Endodermal cell (in vitro differentiated cells): ENCODE measurements around the gene COMMD9. TPM values are rescaled to one million over a fixed set of nuclear protein-coding genes. Genes with fewer than 3 reads are reported as not detected.

ENCODE experiments used
- DNase-seq: peaks from one replicate; pipeline ENCODE4 v3.0.0-alpha.2; 2017
- H3K27ac ChIP-seq: 2 replicates; pipeline ENCODE4 v1.5.1; 2013; ENCODE audit warnings: mild to moderate bottlenecking, low read depth, low read length, moderate library complexity
- H3K27me3 ChIP-seq: 2 replicates; pipeline ENCODE4 v1.6.1; 2013; ENCODE audit warnings: mild to moderate bottlenecking, low read length, moderate library complexity; ENCODE audit not compliant: insufficient read depth, control insufficient read depth, poor library complexity, severe bottlenecking
- H3K36me3 ChIP-seq: 2 replicates; pipeline ENCODE4 v1.7.0; 2013; ENCODE audit warnings: mild to moderate bottlenecking, low read length, moderate library complexity; ENCODE audit not compliant: control insufficient read depth, insufficient read depth
- H3K4me1 ChIP-seq: one replicate; pipeline ENCODE4 v1.7.0; 2013; ENCODE audit warnings: low read length; ENCODE audit not compliant: control insufficient read depth, insufficient read depth
- H3K4me3 ChIP-seq: 2 replicates; pipeline ENCODE4 v1.5.1; 2013; ENCODE audit warnings: mild to moderate bottlenecking, low read length, moderate library complexity
- H3K9ac ChIP-seq: 2 replicates; pipeline ENCODE4 v1.6.1; 2013; ENCODE audit warnings: mild to moderate bottlenecking, low read length, moderate library complexity; ENCODE audit not compliant: poor library complexity, severe bottlenecking; ENCODE audit errors: extremely low read depth
- H3K9me3 ChIP-seq: 2 replicates; pipeline ENCODE4 v1.6.1; 2013; ENCODE audit warnings: mild to moderate bottlenecking, low read length, moderate library complexity; ENCODE audit not compliant: control insufficient read depth
- H3K27ac Mint-ChIP-seq: 2 replicates; pipeline ENCODE4 v1.8.0; 2020; ENCODE audit warnings: mixed read lengths
- H3K27me3 Mint-ChIP-seq: 2 replicates; pipeline ENCODE4 v1.8.0; 2021; ENCODE audit warnings: mild to moderate bottlenecking, mixed read lengths; ENCODE audit not compliant: insufficient read depth
- H3K36me3 Mint-ChIP-seq: 2 replicates; pipeline ENCODE4 v1.8.0; 2020; ENCODE audit warnings: low read depth, mixed read lengths
- H3K4me1 Mint-ChIP-seq: 2 replicates; pipeline ENCODE4 v1.8.0; 2020; ENCODE audit warnings: mixed read lengths
- H3K4me3 Mint-ChIP-seq: 2 replicates; pipeline ENCODE4 v1.8.0; 2020; ENCODE audit warnings: mild to moderate bottlenecking, moderate library complexity, mixed read lengths
- H3K9me3 Mint-ChIP-seq: 2 replicates; pipeline ENCODE4 v1.8.0; 2020; ENCODE audit warnings: mild to moderate bottlenecking, mixed read lengths
- CTCF ChIP-seq: fragments of 200-600 bp; sonication (generic); conservative IDR thresholded peaks from 2 replicates; pipeline ENCODE4 v1.5.0; 2021; ENCODE audit warnings: antibody characterized with exemption, mild to moderate bottlenecking
- WGBS, 2 experiments: methylation state at CpG; one replicate each; pipeline versions ENCODE4 v1.1.5 to v1.1.7; 2013; ENCODE audit warnings: missing lambda C conversion rate in 2 of 2, mixed read lengths in 1 of 2; ENCODE audit not compliant: insufficient coverage in 1 of 2, insufficient read length in 1 of 2; 5-methylcytosine and 5-hydroxymethylcytosine counted together
- total RNA-seq, 2 donors: library from RNA; stranded (reverse); fragmentation: NEBNext Ultra II Directional in 1 of 2; extraction: Animal tissue kit (Norgen Biotek cat#: 25700) in 1 of 2; gene quantifications; 2 replicates in 1 of 2; 3 replicates in 1 of 2; pipeline ENCODE4 v1.2.1, GENCODE V29; 2021

The COMMD9 gene
- total RNA-seq, 2 donors from 2014 or later, result 32.3 to 53.5 TPM

- Histone ChIP-seq H3K9me3 (no peaks in the 10 kb centered on the region), H3K27me3 (no peaks in the 10 kb centered on the region), H3K27ac (no peak overlapping the region), H3K9ac (no peak overlapping the region), H3K4me3 (no peak overlapping the region), H3K4me1 (no peaks in the 10 kb centered on the region), H3K36me3 (peaks cover 18% of the 10 kb centered on the region)
- 60% methylated on average over 3 of the region's 3 CpGs for WGBS, 2 experiments
- no peaks in the 10 kb centered on the region for H3K4me1 Mint-ChIP-seq
- no peak overlapping the region for H3K4me3 Mint-ChIP-seq
- no peaks in the 10 kb centered on the region for H3K9me3 Mint-ChIP-seq
- no peak for DNase-seq
- no peaks in the 10 kb centered on the region for H3K27me3 Mint-ChIP-seq
- TF ChIP-seq CTCF, result no peak
- peaks cover 40% of the 10 kb centered on the region for H3K36me3 Mint-ChIP-seq
- H3K27ac Mint-ChIP-seq, result no peak overlapping the region
These were observed 56.0 kb downstream of the COMMD9 start for GRCh38 chr11:36233204-36233603.

- Histone ChIP-seq H3K9ac (no peak overlapping the region), H3K27ac (peak overlapping the region; percentile 36), H3K4me1 (no peaks in the 10 kb centered on the region), H3K36me3 (peaks cover 18% of the 10 kb centered on the region), H3K9me3 (no peaks in the 10 kb centered on the region), H3K27me3 (no peaks in the 10 kb centered on the region), H3K4me3 (no peak overlapping the region)
- Mint-ChIP-seq H3K9me3 (no peaks in the 10 kb centered on the region), H3K4me1 (no peaks in the 10 kb centered on the region), H3K27ac (no peak overlapping the region), H3K4me3 (no peak overlapping the region), H3K36me3 (peaks cover 50% of the 10 kb centered on the region), H3K27me3 (no peaks in the 10 kb centered on the region)
- TF ChIP-seq CTCF, result no peak
- WGBS, 2 experiments, result 91 to 93% methylated on average over 8 to 11 of the region's 11 CpGs
- no peak for DNase-seq
These were observed 58.2 kb downstream of the COMMD9 start for GRCh38 chr11:36230779-36231699.

GRCh38 chr11:36229091-36229705 lies 60.0 kb downstream of the COMMD9 start:
- no peak overlapping the region for H3K27ac Mint-ChIP-seq
- H3K27me3 ChIP-seq, result no peaks in the 10 kb centered on the region
- H3K4me3 ChIP-seq, result no peak overlapping the region
- H3K4me1 Mint-ChIP-seq, result no peaks in the 10 kb centered on the region
- peaks cover 18% of the 10 kb centered on the region for H3K36me3 ChIP-seq
- H3K4me3 Mint-ChIP-seq, result no peak overlapping the region
- H3K36me3 Mint-ChIP-seq, result peaks cover 50% of the 10 kb centered on the region
- no peak overlapping the region for H3K9ac ChIP-seq
- no peaks in the 10 kb centered on the region for H3K9me3 Mint-ChIP-seq
- H3K9me3 ChIP-seq, result no peaks in the 10 kb centered on the region
- no peak for DNase-seq
- H3K4me1 ChIP-seq, result no peaks in the 10 kb centered on the region
- no peaks in the 10 kb centered on the region for H3K27me3 Mint-ChIP-seq
- WGBS, 2 experiments, result 93 to 98% methylated on average over 7 to 12 of the region's 12 CpGs
- H3K27ac ChIP-seq, result no peak overlapping the region
- no peak for TF ChIP-seq CTCF
